ENCODE results near the gene UQCC2. TPM values are rescaled to one million over a fixed set of nuclear protein-coding genes. Genes with fewer than 3 reads are reported as not detected.

UQCC2 gene
- total RNA-seq, 1 donor from 2014 or later: 98.8 TPM

DNA sequence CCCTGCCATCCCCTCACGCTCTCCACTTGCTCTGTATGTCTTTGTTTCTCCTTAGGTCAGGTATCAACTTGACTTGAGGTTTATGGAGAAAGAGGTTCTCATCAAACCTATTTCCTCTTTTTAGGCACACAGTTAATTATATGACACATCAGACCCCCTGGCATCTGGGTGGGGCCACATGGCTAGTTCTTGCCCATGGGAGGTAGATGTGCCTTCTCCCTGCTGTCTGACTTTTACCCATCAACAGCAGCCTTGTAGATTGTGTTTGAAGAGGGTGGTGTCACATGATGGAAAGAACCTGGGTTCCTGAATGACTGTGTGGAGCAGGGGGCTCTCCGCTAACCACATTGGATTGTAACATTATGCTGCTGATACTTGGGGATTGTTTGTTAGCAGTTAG, 7.2 kb upstream of the UQCC2 start:
- H3K27ac Mint-ChIP-seq: peak overlapping the region; percentile 24
- TF ChIP-seq, protein P1, sequence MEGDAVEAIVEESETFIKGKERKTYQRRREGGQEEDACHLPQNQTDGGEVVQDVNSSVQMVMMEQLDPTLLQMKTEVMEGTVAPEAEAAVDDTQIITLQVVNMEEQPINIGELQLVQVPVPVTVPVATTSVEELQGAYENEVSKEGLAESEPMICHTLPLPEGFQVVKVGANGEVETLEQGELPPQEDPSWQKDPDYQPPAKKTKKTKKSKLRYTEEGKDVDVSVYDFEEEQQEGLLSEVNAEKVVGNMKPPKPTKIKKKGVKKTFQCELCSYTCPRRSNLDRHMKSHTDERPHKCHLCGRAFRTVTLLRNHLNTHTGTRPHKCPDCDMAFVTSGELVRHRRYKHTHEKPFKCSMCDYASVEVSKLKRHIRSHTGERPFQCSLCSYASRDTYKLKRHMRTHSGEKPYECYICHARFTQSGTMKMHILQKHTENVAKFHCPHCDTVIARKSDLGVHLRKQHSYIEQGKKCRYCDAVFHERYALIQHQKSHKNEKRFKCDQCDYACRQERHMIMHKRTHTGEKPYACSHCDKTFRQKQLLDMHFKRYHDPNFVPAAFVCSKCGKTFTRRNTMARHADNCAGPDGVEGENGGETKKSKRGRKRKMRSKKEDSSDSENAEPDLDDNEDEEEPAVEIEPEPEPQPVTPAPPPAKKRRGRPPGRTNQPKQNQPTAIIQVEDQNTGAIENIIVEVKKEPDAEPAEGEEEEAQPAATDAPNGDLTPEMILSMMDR (conservative IDR thresholded peaks at IDR 0.05): no peak
- peaks cover 21% of the 10 kb centered on the region for H3K4me1 Mint-ChIP-seq (ENCODE audit: unreplicated experiment)
- H3K27me3 Mint-ChIP-seq: peaks cover 22% of the 10 kb centered on the region
- no peak overlapping the region for H3K4me3 Mint-ChIP-seq
- H3K36me3 Mint-ChIP-seq: no peaks in the 10 kb centered on the region
- no peaks in the 10 kb centered on the region for H3K9me3 Mint-ChIP-seq
- DNase-seq (ENCODE audit: extremely low spot score, unreplicated experiment): no peak

DNA sequence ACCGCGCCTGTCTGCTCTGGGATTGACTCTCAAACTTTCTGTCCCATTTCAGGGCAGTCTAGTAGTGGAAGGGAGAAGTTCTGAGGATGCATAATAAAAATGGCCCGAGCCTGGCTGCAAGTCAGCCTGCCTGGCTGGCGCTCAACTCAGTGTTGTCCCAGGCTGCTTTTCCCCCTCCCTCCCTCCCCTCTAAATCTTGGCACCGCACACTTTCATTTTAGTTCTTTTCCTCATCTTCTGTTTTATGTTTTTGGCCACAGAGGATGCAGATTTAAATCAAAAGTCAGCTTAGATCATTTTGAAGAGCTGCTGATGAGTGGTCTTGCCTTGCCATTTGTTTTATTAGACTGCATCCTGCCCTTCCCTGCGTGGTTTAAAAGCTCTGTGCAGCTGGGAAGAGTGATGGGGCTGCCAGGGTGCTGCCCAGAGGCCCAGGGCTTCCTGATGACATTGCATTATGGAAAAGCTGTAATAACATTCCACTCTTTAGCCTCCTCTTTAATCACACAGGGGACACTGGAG, 6.5 kb upstream of the UQCC2 start:
- Mint-ChIP-seq H3K36me3 (no peaks in the 10 kb centered on the region), H3K4me1 (ENCODE audit: unreplicated experiment) (peaks cover 18% of the 10 kb centered on the region), H3K4me3 (no peak overlapping the region), H3K9me3 (no peaks in the 10 kb centered on the region), H3K27ac (peak overlapping the region; percentile 24), H3K27me3 (peaks cover 16% of the 10 kb centered on the region)
- DNase-seq (ENCODE audit: extremely low spot score, unreplicated experiment): no peak
- TF ChIP-seq, protein P1 (conservative IDR thresholded peaks at IDR 0.05): no peak

DNA sequence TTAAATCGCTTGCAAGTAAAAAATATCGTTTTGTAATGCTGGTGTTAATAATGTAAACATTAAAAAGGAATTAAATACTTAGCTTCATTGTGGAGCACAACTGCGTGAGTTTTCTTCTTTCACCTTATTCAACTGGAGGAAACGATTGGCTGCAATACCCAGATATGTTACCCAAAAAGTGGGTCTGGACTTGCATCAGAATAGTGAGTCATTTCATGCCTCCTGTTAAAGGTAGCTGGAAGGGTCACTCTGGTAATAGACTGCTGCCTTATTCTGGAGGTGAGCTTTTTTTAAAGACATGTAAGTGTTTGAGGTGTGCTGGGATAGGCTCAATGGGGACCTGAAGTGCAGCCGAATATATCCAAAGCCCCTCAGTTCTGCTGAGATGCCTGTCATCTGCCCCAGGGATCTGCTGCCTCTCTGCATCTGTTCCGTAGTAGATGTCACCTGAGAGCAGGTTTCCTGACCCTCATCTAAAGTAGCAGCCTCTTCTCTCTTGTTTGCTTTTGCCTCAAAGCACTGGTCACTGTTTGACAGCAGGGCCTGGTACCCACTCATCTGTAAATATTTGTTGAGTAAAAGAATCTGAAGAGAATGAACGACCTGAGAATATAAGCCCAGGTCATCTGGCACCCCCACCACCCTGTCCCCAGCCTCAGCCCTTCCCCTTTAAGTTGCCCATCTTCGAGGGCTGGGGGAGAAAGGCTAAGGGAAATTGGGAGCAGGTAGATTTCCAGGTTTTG, 5.6 kb upstream of the UQCC2 start:
- no peaks in the 10 kb centered on the region for H3K36me3 Mint-ChIP-seq
- no peak for DNase-seq (ENCODE audit: extremely low spot score, unreplicated experiment)
- no peaks in the 10 kb centered on the region for H3K9me3 Mint-ChIP-seq
- H3K27me3 Mint-ChIP-seq: peaks cover 11% of the 10 kb centered on the region
- no peak overlapping the region for H3K4me3 Mint-ChIP-seq
- H3K27ac Mint-ChIP-seq: no peak overlapping the region
- TF ChIP-seq, protein P1 (conservative IDR thresholded peaks at IDR 0.05): no peak
- peaks cover 18% of the 10 kb centered on the region for H3K4me1 Mint-ChIP-seq (ENCODE audit: unreplicated experiment)

DNA sequence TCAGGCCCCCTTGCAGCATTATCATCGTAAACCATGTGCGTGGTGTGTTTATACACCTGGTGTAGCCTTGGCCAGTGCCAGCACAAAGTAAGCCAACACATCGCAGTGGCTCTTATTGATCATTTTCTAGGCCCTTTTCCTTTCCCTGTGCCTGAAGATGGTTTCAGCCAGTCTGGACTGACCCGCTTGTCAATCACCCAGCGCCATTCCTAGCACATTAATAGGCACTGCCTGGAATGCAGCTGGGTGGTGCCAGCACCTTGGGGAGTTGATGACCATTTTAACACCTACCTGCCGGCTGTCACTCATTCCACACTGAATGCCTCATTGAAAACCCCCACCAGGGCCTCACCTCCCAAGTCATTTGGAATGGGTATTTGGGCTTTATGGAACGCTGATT, 4.9 kb upstream of the UQCC2 start:
- no peak for DNase-seq (ENCODE audit: extremely low spot score, unreplicated experiment)
- Mint-ChIP-seq H3K4me3 (no peak overlapping the region), H3K9me3 (no peaks in the 10 kb centered on the region), H3K27ac (no peak overlapping the region), H3K4me1 (ENCODE audit: unreplicated experiment) (peaks cover 24% of the 10 kb centered on the region), H3K36me3 (no peaks in the 10 kb centered on the region), H3K27me3 (peaks cover 7% of the 10 kb centered on the region)
- TF ChIP-seq, protein P1 (conservative IDR thresholded peaks at IDR 0.05): no peak

DNA sequence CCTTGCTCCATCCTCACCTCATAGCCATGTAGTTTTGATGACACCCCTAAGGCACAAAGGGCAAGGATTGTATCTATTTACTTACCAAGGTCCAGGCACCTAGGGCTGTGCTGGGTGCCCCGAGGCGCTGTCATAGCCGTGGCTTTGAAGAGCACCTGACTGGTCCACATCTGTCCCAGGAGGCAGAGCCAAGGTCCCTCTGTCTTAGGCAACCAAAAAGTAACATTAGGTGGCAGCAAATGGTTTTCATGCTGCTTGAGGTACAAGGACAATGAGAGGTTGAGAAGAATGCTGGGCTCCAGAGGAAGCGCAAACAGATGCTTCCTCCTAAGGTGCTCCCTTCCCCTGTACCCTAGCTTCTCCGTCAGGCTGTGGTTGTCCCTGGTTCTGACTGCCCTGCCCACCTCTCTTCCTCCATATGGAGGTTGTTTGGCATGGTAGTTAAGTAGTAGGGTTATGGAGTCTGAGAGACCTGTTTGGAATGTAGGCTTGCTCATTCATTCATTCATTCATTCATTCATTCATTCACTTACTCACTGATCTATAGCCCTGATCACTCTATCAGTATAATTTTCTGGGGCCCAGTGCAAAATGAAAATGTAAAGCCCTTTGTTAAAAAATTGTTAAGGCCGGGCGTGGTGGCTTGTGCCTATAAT, 3.0 kb upstream of the UQCC2 start:
- Mint-ChIP-seq H3K36me3 (peaks cover 11% of the 10 kb centered on the region), H3K4me3 (no peak overlapping the region), H3K27me3 (peaks cover 3% of the 10 kb centered on the region), H3K9me3 (no peaks in the 10 kb centered on the region), H3K27ac (no peak overlapping the region), H3K4me1 (ENCODE audit: unreplicated experiment) (peaks cover 33% of the 10 kb centered on the region)
- DNase-seq (ENCODE audit: extremely low spot score, unreplicated experiment): no peak
- TF ChIP-seq, protein P1 (conservative IDR thresholded peaks at IDR 0.05): no peak
